Aorta (tissue), 5 donors: Measurements from ENCODE around the gene SELENOS. TPM values are rescaled to one million over a fixed set of nuclear protein-coding genes. Genes with fewer than 3 reads are reported as not detected.

Source experiments
- ATAC-seq: fragments of 200-7000 bp; cut with Tn5 transposase; one replicate; pipeline ENCODE4 v1.9.1; 2022; ENCODE audit warnings: moderate library complexity; ENCODE audit not compliant: low FRiP score
- DNase-seq, 2 donors: peaks; one replicate each; pipeline ENCODE4 v3.0.0-alpha.2; 2020
- H3K27ac ChIP-seq, 2 donors: one replicate each; pipeline ENCODE4 v1.5.1; 2013; ENCODE audit warnings: low read length in 2 of 2, mild to moderate bottlenecking in 2 of 2, moderate library complexity in 2 of 2, control low read depth in 1 of 2, inconsistent platforms in 1 of 2, low read depth in 1 of 2
- H3K27me3 ChIP-seq, 2 donors: one replicate each; pipeline ENCODE4 v1.6.1; 2013; ENCODE audit warnings: control low read depth in 1 of 2, low read length in 1 of 2, mild to moderate bottlenecking in 1 of 2, moderate library complexity in 1 of 2; ENCODE audit not compliant: insufficient read depth in 2 of 2, control insufficient read depth in 1 of 2
- H3K36me3 ChIP-seq, 2 donors: one replicate each; pipeline ENCODE4 v1.6.1; 2013; ENCODE audit warnings: control low read depth in 1 of 2, low read length in 1 of 2, mild to moderate bottlenecking in 1 of 2; ENCODE audit not compliant: insufficient read depth in 2 of 2, control insufficient read depth in 1 of 2
- H3K4me1 ChIP-seq, 2 donors: one replicate each; pipeline ENCODE4 v1.6.1; 2013; ENCODE audit warnings: low read length in 2 of 2, control low read depth in 1 of 2, mild to moderate bottlenecking in 1 of 2, moderate library complexity in 1 of 2; ENCODE audit not compliant: insufficient read depth in 2 of 2, control insufficient read depth in 1 of 2
- H3K4me3 ChIP-seq, 2 donors: one replicate each; pipeline ENCODE4 v1.5.1; 2013; ENCODE audit warnings: low read length in 2 of 2, control low read depth in 1 of 2, mild to moderate bottlenecking in 1 of 2
- H3K9me3 ChIP-seq: one replicate; pipeline ENCODE4 v1.6.1; 2013; ENCODE audit warnings: mild to moderate bottlenecking, low read length; ENCODE audit not compliant: control insufficient read depth
- WGBS, 2 donors: extraction: QIAGEN DNeasy Blood & Tissue Kit; methylation state at CpG; one replicate each; pipeline ENCODE4 v1.1.7; 2013; 5-methylcytosine and 5-hydroxymethylcytosine counted together
- intact Hi-C, 2 donors: fragments of 100-400 bp; cut with DNase I; formaldehyde crosslinking; loops; one replicate each; pipeline versions ENCODE4 v1.14.2 to v1.15.0; 2022
- polyA plus RNA-seq, 2 donors: library from polyadenylated mRNA; stranded (reverse); fragments of 200-250 nt; gene quantifications; one replicate each; pipeline ENCODE4 v1.2.3, GENCODE V29; 2013
- total RNA-seq, 2 donors: library from RNA; stranded (reverse); fragmentation: NEBNext Ultra II Directional; extraction: Animal tissue kit (Norgen Biotek cat#: 25700); gene quantifications; one replicate each; pipeline ENCODE4 v1.2.1, GENCODE V29; 2021
- donor health status: healthy with polysubstance abuse.
- donor health status: Bipolar disorder and iron deficiency.
- donor health status: DM: no; HTN: no; CAD: no.
- donor health status: DM: no; HTN: no; CAD: no.
- donor health status: DM: yes; HTN: yes; CAD: no.

SELENOS gene
- total and polyA plus RNA-seq, 4 donors: 69.0 to 123 (median 94.7) TPM

DNA sequence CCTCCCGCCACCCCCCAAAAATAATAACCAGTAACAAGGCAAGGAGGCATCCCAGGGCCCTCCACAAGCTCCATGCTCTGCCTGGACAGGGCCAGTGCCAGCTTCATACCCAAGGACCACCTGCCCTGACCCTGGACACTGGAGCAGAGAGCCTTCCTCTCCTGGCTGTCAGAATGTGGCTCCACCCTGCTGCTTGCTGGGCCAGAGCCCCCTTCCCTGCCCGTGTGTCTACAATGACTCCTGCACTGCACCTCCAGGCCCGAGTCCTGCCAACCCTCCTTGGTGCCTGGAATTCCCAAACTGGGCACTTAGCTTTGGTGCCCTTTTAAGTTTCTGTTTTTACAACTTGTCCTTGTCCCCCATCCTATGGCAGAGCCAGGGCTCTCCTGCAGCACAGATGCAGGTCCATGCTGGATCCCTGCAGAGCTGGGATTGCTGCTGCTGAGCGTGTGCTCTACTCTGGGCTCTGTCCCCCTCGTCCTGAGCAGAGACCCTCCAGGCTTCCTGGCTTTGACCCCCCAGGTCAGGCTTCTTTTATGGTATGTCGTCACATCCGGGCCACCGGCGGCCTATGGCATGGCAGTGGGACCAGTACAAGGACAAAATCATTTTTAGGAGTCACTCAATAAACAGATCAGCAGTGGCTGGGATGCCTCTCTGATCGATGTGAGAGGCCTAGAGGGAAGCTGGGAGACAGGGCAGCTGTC, 29.2 kb upstream of the SELENOS start:
- DNase-seq: no peak

DNA sequence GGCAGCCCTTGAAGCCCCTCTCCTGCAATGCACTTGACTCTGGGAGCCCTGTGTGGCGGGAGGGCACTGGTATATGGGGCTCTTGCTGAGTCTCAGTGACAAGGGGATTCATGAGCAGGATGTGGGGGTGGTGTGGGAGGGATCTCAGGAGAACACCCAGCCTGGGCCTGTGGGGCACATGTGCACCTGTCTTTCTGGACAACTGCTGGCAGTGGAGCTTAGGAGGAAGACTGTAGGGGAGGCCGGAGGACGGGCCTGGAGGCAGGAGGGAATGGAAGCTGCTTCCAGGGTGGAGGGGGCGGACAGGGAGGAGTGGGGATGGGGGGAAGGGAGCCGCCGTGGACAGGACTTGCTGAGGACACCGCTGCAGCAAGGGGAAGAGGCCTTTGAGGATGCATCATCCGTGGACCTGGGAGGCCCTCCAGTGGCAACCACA, 28.6 kb upstream of the SELENOS start:
- Histone ChIP-seq H3K4me1 (no peaks in the 10 kb centered on the region), H3K36me3 (no peaks in the 10 kb centered on the region), H3K4me3 (no peak overlapping the region), H3K27me3 (no peaks in the 10 kb centered on the region), H3K9me3 (no peaks in the 10 kb centered on the region), H3K27ac (no peak overlapping the region)
- intact Hi-C loops: no loop called here
- no peak for DNase-seq
- WGBS, 2 donors: 81 to 82% methylated on average over 8 of the region's 8 CpGs
- no peak for ATAC-seq

More for the DNA sequence above, 29.2 kb upstream of the SELENOS start:
- Histone ChIP-seq H3K4me1 (no peaks in the 10 kb centered on the region), H3K4me3 (no peak overlapping the region), H3K36me3 (no peaks in the 10 kb centered on the region), H3K9me3 (no peaks in the 10 kb centered on the region), H3K27me3 (no peaks in the 10 kb centered on the region), H3K27ac (no peak overlapping the region)
- 71 to 79% methylated on average over 10 of the region's 10 CpGs for WGBS, 2 donors
- no peak for ATAC-seq
- intact Hi-C loops: no loop called here

DNA sequence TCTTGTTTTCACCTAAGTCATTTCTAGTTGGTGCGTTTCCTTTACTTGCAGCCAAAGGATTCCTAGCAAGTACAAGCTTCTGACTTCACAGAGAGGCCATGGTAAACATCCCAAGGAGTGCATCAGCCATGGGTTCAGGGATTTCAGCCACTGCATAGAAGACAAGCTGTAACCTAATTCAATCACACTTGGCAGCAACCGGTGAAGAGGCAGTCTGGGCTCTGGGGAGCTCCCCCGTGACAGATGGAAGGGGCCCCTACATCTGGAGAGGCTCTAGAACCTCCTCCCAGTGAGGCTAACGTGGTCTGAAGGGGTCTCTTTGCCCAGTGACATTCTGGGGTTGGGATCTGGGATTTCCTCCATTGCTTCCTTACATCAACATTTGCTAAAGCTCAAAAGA, 26.1 kb upstream of the SELENOS start:
- no peak overlapping the region for H3K4me3 ChIP-seq
- WGBS, 2 donors: 63 to 66% methylated on average over 4 of the region's 4 CpGs
- no peak overlapping the region for H3K27ac ChIP-seq
- H3K36me3 ChIP-seq: no peaks in the 10 kb centered on the region
- intact Hi-C loops: loop anchor here in 1 of 2 donors (5.0 kb wide), 1 partner anchor 339 kb away; no protein-coding TSS in a partner anchor
- H3K9me3 ChIP-seq: no peaks in the 10 kb centered on the region
- ATAC-seq (no peak), DNase-seq (no peak)
- H3K27me3 ChIP-seq: no peaks in the 10 kb centered on the region
- no peaks in the 10 kb centered on the region for H3K4me1 ChIP-seq

DNA sequence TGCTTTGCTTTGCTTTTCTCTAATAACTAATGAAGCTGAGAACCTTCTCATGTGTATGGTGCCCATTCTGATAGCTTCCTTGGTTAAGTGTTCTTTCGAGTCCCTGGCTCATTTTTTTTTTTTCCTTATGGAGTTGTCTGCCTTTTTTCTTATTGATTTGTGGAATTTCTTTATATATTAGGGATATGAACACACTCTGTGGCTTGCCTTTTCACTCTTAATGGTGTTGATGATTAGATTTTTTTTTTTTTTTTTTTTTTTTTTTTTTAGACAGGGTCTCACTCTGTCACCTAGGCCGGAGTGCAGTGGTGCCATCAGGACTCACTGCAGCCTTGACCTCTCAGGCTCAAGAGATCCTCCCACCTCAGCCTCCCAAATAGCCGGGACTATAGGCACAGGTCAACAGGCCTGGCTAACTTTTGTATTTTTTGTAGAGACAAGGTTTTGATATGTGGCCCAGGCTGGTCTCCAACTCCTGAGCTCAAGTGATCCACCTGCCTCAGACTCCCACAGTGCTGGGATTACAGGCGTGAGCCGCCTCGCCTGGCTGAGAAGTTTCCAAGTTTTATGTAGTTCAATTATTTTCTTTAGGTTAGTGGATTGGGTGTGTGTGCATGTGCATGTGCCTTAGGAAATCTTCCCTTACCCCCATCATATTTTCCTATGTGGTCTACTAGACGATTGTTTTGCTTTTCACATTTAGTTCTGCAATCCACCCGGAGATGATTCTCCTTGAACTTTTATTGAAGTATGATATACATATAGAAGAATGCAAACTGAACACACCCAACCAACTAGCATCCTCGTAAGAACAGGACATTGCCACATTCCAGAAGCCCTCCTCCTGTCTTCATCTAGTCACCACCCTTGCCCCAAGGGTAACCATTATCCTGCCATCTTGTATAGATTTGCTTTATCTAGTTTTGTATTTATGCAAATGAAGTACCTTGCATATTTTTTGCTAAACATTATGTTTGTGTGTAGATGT, 19.4 kb upstream of the SELENOS start:
- no peaks in the 10 kb centered on the region for H3K4me1 ChIP-seq
- no peaks in the 10 kb centered on the region for H3K36me3 ChIP-seq
- ATAC-seq (no peak), DNase-seq (no peak)
- WGBS, 2 donors: 79 to 82% methylated on average over 9 of the region's 9 CpGs
- H3K27me3 ChIP-seq: no peaks in the 10 kb centered on the region
- no peak overlapping the region for H3K4me3 ChIP-seq
- H3K27ac ChIP-seq: no peak overlapping the region
- intact Hi-C loops: loop anchor here (2.0 to 10.0 kb wide), 3 partner anchors 356 to 692 kb away; partner anchors contain the start of genes TM2D3 (in 2 of the 2), ASB7 (in 1 of the 2) and LINS1 (in 1 of the 2)
- no peaks in the 10 kb centered on the region for H3K9me3 ChIP-seq

DNA sequence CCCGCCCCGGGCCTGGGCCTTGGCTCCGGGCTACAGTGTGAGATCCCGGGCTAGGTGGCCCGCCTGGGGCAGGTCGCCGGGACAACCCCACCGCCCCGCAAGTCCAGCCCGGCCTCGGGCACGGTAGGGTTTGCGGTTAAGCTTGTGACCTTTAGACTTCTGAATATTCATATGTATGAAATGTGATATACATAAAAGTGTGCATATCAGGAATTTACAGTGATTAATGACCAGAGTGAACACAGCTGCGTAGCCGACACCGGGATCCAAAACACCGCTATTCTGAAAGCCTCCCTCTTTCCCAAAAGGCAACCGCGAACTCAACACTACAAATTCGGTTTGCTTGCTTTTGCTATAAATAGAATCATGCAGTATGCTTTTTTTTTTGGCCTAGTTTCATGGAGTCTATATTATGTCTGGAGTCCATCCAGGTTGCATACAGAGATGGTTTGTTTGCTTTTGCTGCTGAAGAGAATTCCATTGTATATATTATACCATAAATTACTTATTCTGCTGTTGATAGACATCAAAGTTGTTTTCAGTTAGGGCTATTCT, 18.4 kb upstream of the SELENOS start:
- DNase-seq (no peak), ATAC-seq (peak; percentile 70)
- no peaks in the 10 kb centered on the region for H3K27me3 ChIP-seq
- H3K4me1 ChIP-seq: no peaks in the 10 kb centered on the region
- WGBS, 2 donors: 0 to 1% methylated on average over 20 of the region's 20 CpGs
- no peaks in the 10 kb centered on the region for H3K36me3 ChIP-seq
- no peaks in the 10 kb centered on the region for H3K9me3 ChIP-seq
- H3K27ac ChIP-seq: peak overlapping the region; percentile 31 to 68
- peak overlapping the region; percentile 50 to 89 for H3K4me3 ChIP-seq
- intact Hi-C loops: loop anchor here (1.0 to 10.0 kb wide), 4 partner anchors 18 to 691 kb away; partner anchors contain the start of genes TM2D3 (in 2 of the 2), ASB7 (in 1 of the 2), LINS1 (in 1 of the 2) and SELENOS (in 1 of the 2)

DNA sequence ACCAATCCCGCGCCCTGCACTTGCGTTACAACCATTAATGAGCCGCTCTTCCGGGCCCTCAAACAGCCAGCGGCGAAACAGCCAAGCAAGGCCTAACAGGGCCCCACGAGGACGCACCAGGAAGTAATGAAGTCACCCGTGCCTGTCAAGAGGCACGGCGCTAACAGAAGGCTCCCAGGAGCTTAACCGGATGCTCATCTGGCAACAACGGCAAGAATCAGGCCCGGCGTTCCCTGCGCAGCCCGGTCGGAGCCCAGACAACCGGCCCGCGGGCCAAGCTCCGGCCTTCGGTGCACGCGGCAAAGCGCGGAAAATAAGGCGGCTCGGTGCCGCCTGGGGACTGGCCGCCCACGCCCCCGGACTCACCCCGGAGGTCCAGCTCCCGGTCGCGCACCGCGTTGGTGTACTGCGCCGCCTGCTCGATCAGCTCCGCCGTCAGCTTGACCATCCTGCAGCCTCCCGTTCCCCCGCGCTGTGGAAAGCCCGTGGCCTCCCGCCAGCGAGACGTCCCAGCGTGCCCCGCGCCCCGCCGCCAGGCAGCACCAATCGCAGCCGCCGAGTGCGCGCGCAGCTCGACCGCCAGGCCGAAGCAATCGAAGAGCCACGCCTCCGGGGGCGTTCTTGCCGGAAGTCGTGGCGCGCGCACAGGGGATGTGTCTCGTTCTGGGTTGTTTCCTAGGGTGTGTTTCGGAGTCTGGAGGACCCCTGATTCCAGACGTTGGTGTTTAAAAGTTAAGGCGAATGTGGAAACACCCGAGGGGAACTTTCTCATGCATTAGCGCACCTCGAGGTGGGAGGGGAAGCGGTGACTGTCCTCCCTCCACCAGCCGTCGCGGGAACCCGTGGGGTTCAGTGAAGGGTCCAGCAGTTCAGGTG, 17.7 kb upstream of the SELENOS start, which contains the start of gene SNRPA1:
SNRPA1 (minus strand) TSS at position 518 of the 876 bp plus-strand sequence; CDS start at position 448, 70 bp downstream.
- H3K27me3 ChIP-seq: no peaks in the 10 kb centered on the region
- H3K4me3 ChIP-seq: peak within 1 kb of the TSS; percentile 51 to 89
- H3K4me1 ChIP-seq: no peaks in the 10 kb centered on the region
- H3K36me3 ChIP-seq: no peaks in the 10 kb centered on the region
- intact Hi-C loops: loop anchor here (1.0 to 10.0 kb wide), 3 partner anchors 18 to 690 kb away; partner anchors contain the start of genes ASB7 (in 1 of the 2), LINS1 (in 1 of the 2), SELENOS (in 1 of the 2) and TM2D3 (in 1 of the 2)
- ATAC-seq (peak; percentile 98), DNase-seq (peak; percentile 99 to 100)
- WGBS, 2 donors: 0% methylated on average over 84 to 87 of the region's 87 CpGs
- H3K9me3 ChIP-seq: no peaks in the 10 kb centered on the region
- H3K27ac ChIP-seq: peak within 1 kb of the TSS; percentile 31 to 84

DNA sequence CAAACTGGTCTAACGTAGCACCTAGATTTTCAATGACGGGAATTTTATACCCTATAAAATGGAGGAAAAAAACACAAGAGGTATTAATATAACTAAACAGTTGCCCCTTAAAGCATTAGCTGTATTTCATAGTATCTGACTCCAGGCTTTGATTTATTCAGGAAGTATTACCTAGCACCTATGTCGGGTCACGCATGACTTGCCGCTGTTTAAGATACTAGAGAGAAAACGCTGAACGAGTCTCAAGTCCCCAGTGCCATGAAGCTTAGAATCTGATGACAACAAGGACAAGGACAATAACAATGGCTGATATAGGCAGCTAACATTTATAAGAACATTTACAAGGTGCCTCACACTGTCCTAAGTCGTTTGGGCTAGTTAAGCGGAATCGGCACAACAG, 15.8 kb upstream of the SELENOS start:
- Histone ChIP-seq H3K36me3 (peaks cover 0 to 2% of the 10 kb centered on the region in 2 donors), H3K27ac (no peak overlapping the region), H3K9me3 (no peaks in the 10 kb centered on the region), H3K27me3 (no peaks in the 10 kb centered on the region), H3K4me3 (no peak overlapping the region), H3K4me1 (no peaks in the 10 kb centered on the region)
- intact Hi-C loops: loop anchor here in 1 of 2 donors (10.0 kb wide), 1 partner anchor 688 kb away; the partner anchor contains the start of genes ASB7 and LINS1
- DNase-seq (no peak), ATAC-seq (no peak)
- WGBS, 2 donors: 82 to 84% methylated on average over 10 of the region's 10 CpGs
